ENCODE measurements around the gene SMIM3. TPM values are rescaled to one million over a fixed set of nuclear protein-coding genes. Genes with fewer than 3 reads are reported as not detected.

SMIM3 gene
- total and polyA plus RNA-seq, 2 of the 4 experiments (the other 2 are of a cell fraction), result 37.5 to 53.4 TPM

- TF ChIP-seq SMC3 (IDR thresholded peaks at IDR 0.05; ENCODE audit: low read depth, low read length) (no peak), MXI1 (IDR thresholded peaks at IDR 0.05; ENCODE audit: borderline replicate concordance, low read depth, low read length) (no peak), NFE2L2 (IDR thresholded peaks at IDR 0.05; ENCODE audit: low read depth, low read length) (no peak)
Observed at GRCh38 chr5:150758531-150759333, 19.8 kb upstream of the SMIM3 start, which contains the start of gene DCTN4 (continued).

GRCh38 chr5:150759334-150759583 is 19.3 kb upstream of the SMIM3 start:
- no TSS peak for BruUV-seq (replicated peaks)
- TF ChIP-seq MXI1 (IDR thresholded peaks at IDR 0.05; ENCODE audit: borderline replicate concordance, low read depth, low read length) (no peak), FOS (IDR thresholded peaks at IDR 0.05; ENCODE audit: low read depth, low read length) (no peak), MAFK (IDR thresholded peaks at IDR 0.05; ENCODE audit: low read depth, low read length) (no peak), ELK1 (IDR thresholded peaks at IDR 0.05; ENCODE audit: borderline replicate concordance, low read depth, low read length) (no peak), CTCF (conservative IDR thresholded peaks at IDR 0.05; ENCODE audit: low read depth, low read length) (no peak), BHLHE40 (IDR thresholded peaks at IDR 0.05; ENCODE audit: low read depth, low read length) (no peak), MAZ (IDR thresholded peaks at IDR 0.05; ENCODE audit: borderline replicate concordance, low read depth, low read length) (no peak), USF2 (IDR thresholded peaks at IDR 0.05; ENCODE audit: low read depth, low read length) (no peak), RAD21 (IDR thresholded peaks at IDR 0.05; ENCODE audit: low read length) (no peak)

More at GRCh38 chr5:150759334-150759583, 19.3 kb upstream of the SMIM3 start:
- Histone ChIP-seq H3K27me3 (ENCODE audit: control insufficient read depth, insufficient read depth, low read length) (no peaks in the 10 kb centered on the region), H3K23ac (ENCODE audit: low read depth, low read length) (peak overlapping the region; percentile 66), H3K14ac (replicated peaks; ENCODE audit: low read depth, low read length) (peak overlapping the region; percentile 91), H3K4me2 (ENCODE audit: low read depth, low read length) (peak overlapping the region; percentile 69), H2BK20ac (ENCODE audit: low read depth, low read length) (peak overlapping the region; percentile 16; the same call in 1 of the 2 replicates), H2BK15ac (ENCODE audit: low read depth, low read length) (0 out of 3 replicates have a peak overlapping the region, but pooled peaks have one; percentile 16), H4K20me1 (ENCODE audit: insufficient read depth, low read length) (no peaks in the 10 kb centered on the region), H2BK5ac (ENCODE audit: low read depth, low read length, poor library complexity, severe bottlenecking) (peak overlapping the region; percentile 76), H2BK120ac (ENCODE audit: low read depth, low read length) (peak overlapping the region; percentile 54), H3K4ac (ENCODE audit: low read depth, low read length) (peak overlapping the region; percentile 91), H4K8ac (ENCODE audit: low read depth in 2 of 2, low read length in 2 of 2) (peak overlapping the region; percentile 97 to 99), H2AK5ac (ENCODE audit: low read depth, low read length) (peak overlapping the region; percentile 53; the same call in 1 of the 2 replicates), H3K9me1 (ENCODE audit: insufficient read depth, low read length) (peaks cover 5% of the 10 kb centered on the region; the same call in 1 of the 2 replicates), H4K5ac (ENCODE audit: low read depth, low read length) (peak overlapping the region; percentile 99), H3K4me1 (ENCODE audit: control insufficient read depth, insufficient read depth, low read length) (peaks cover 10% of the 10 kb centered on the region), H3K18ac (ENCODE audit: low read depth, low read length) (peak overlapping the region; percentile 70), H3K9me3 (ENCODE audit: control insufficient read depth, insufficient read depth, low read length) (no peaks in the 10 kb centered on the region), H3K9ac (ENCODE audit: low read depth, low read length) (peak overlapping the region; percentile 67), H2AFZ (replicated peaks; ENCODE audit: low read length, poor library complexity) (peak overlapping the region; percentile 95), H4K91ac (ENCODE audit: insufficient read depth, low read depth, low read length) (peak overlapping the region; percentile 80), H2AK9ac (replicated peaks; ENCODE audit: low read depth, low read length, poor library complexity) (peak overlapping the region; percentile 7), H3K79me1 (ENCODE audit: low read depth in 1 of 2, low read length in 2 of 2) (peaks cover 7 to 27% of the 10 kb centered on the region in 2 experiments; a peak in 2 of 4 replicates), H3K56ac (ENCODE audit: extremely low read depth, insufficient read depth, low read length) (peak overlapping the region; percentile 65), H3K4me3 (ENCODE audit: insufficient read depth, low read depth, low read length) (peak overlapping the region; percentile 70), H3K27ac (ENCODE audit: insufficient read depth, low read length) (peak overlapping the region; percentile 88), H3K36me3 (ENCODE audit: control insufficient read depth, insufficient read depth, low read length) (peaks cover 4% of the 10 kb centered on the region)
- DNase-seq (no peak), ATAC-seq (ENCODE audit: low read depth) (no peak)
- in situ Hi-C loops (cut with MboI; ENCODE audit: low sequenced_read_pairs), result no loop called here
- dilution Hi-C loops (cut with HindIII; ENCODE audit: low sequenced_read_pairs, unreplicated experiment), result no loop called here
- 20% methylated on average over 1 of the region's 4 CpGs; no CpG with 5 or more reads in 1 of the 2 experiments for WGBS, 2 experiments (ENCODE audit: extremely low coverage in 2 of 2, insufficient read length in 1 of 2)
- POLR2A ChIA-PET (ENCODE audit: unreplicated experiment), result interaction anchor here (1.5 to 2.1 kb wide), 3 partner anchors 9 to 22 kb away, joined by 5 to 11 read pairs (median 9); partner anchors contain the start of gene SMIM3
- intact Hi-C loops (cut with micrococcal nuclease), result loop anchor here (2.0 to 5.0 kb wide), 2 partner anchors 22 to 33 kb away; no protein-coding TSS in a partner anchor
- CTCF ChIA-PET, result interaction anchor here (1.0 kb wide), 1 partner anchor 19 kb away, joined by 3 read pairs; the partner anchor contains the start of gene SMIM3

Data from IMR-90 (cell line).